GM18909 (cell line): ENCODE results near the gene CDH4.

Experiments
- ATAC-seq: cut with Tn5 transposase; IDR thresholded peaks from one replicate; pipeline ENCODE4 v1.9.1; 2021; ENCODE audit warnings: mild to moderate bottlenecking; ENCODE audit not compliant: unreplicated experiment, poor library complexity

Gene CDH4

DNA sequence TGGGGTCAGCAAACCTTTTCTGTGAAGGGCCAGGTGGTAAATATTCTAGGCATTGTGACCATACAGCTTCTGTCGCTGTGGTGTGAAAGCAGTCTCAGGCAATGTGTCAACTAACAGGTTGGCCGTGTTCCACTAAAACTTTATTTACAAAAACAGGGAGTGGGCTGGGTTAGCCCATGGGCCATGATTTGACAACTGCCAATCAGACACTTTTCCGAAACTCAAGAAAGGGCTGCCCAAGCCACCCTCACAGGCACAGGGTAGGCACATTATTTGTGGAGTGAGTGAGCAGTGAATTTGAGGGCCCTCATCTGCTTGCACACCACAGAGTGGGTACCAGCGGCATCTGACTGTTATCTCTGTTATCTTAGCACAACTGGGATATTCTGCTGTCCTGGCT lies 523.4 kb downstream of the CDH4 start:
- ATAC-seq = no peak

GRCh38 chr20:61776491-61777075 lies 524.5 kb downstream of the CDH4 start:
- ATAC-seq = no peak

DNA sequence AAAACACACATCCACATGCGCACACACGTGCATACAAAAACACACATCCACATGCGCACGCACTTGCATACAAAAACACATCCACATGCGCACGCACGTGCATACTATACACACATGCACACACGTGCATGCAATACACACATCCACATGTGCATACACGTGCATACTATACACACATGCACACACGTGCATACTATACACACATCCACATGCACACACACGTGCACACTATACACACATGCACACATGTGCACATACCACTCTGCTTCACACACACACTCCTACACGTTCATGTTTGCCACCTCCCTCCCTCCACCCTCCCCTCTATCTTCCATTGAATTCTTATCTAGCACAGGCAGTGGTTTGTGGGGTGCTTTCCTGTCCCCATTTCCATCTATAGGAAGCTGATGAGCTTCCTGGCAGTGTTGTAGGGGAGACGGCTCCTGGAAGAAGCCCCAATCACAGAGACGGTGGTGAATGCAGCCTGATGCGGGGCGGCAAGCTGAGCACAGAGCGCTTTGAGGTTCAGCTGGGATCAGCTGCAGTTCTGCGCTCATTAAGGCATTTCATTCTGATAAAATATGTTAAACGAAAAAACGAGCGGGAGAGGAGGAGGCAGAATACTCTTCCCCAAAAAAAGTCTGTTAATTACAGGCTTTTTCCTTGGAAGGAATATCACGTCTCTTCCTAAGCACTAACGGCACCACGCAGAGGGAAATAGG lies 525.9 kb downstream of the CDH4 start:
- ATAC-seq = no peak

GRCh38 chr20:61778495-61778863 lies 526.4 kb downstream of the CDH4 start:
- no peak for ATAC-seq

DNA sequence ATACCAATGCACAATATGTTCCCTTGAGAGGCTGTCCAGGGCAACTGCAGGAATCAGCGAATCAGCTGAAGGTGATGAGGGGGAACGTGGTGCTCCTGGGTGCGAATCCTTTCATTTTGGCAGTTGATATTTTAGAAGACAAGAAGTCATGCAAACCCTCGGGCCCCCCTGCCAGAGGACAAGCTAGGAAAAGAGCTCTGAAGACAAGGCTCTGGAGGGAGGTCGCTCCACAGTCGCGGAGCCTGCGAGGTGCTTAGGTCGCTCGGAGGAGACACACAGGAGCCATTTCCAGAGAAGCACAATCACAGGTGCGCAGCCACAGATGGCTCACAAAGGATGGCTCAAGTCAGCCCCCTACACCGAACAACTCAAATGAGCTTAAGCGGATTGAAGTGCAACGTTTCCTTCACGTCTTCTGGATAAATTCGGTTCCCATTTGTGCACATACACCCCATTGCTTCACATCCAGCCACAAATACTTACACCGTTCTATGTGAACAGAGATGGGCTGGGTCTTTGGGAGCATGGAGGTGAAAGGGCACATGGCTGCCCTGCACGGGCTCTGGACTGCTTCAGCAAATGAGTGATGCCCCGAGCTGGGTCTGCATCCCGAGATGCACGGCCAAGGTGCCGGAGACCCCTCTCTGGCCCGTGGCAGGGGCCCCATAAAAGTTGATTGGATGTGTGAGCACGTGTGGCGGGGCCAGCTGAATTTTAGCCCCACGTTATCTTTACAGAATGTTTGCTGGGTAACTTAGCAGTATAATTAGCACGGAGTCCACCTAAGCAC lies 527.3 kb downstream of the CDH4 start:
- ATAC-seq = no peak

DNA sequence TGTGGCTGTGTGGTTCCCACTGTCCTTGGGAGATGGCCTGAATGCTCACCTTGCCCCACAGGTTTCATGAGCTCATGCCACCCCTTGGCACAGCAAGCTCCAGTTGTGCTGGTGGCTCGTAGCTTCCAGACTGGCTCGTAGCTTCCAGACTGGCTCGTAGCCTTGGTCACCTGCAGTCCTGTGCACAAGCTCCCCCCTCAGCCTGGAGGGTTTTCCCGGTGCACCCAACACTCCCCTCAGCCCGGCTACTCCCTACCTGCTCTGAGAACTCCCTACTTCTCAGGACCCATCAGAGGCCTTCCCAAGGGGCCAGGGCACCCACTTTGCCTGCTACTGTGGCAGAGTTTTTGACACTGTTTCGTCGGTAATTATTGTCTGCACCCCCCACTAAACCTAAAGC lies 528.0 kb downstream of the CDH4 start:
- no peak for ATAC-seq

DNA sequence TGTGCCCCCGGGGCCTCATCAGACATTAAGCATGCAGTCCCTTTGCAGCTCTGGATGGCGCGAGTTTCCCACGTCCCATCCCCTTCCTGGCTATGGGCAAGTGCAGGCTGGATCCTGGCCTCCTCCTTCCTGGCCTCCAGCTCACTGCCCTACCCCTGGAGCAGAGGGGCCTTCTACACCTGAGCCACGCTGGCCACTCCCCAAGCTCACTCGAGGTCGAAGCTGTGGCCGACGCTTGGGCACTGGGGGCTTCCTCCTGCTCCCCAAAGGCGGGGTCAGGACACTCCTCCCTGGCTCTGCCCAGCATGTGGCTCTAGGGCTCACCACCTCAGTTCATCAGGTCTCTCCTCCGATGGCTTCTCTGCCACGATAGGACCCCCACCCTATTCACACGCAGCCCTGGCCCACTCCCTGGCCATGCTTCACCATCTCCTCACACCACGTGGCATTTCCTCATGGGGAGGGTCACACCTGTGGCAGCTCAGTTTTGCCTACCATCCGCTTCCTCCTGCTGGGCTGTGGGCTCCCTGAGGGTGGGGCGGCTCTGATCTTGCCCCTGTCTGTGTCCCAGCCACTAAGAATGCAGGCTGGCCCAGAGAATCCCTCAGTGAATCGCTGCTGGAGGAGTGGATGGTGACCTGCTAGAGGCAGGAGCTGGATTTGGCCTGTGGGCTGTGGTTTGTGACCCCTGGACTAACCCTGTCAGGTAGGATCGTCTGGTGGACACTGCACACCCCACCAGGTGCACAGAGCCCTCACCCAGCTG lies 532.9 kb downstream of the CDH4 start:
- no peak for ATAC-seq

- no peak for ATAC-seq
Measured at GRCh38 chr20:61785567-61785816, 533.4 kb downstream of the CDH4 start.

DNA sequence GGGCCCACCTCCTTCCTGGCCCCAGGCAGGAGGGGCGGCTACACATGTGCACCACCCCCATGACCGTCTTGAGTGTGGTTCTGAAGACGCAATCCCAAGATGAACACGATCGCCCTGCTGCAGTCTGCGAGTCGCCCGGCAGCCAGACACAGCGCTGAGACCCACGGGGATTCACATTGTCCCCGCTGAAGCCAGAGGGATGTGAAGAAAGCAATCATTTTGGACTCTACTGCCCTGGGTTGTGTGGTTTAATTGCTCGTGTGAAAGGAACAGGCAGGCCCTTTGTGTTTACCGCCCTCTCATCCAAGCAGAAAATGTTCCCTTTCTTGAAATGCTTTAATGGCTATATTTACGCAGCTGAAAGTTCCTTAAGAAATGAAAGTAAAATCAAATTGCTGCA lies 534.2 kb downstream of the CDH4 start:
- ATAC-seq = no peak

DNA sequence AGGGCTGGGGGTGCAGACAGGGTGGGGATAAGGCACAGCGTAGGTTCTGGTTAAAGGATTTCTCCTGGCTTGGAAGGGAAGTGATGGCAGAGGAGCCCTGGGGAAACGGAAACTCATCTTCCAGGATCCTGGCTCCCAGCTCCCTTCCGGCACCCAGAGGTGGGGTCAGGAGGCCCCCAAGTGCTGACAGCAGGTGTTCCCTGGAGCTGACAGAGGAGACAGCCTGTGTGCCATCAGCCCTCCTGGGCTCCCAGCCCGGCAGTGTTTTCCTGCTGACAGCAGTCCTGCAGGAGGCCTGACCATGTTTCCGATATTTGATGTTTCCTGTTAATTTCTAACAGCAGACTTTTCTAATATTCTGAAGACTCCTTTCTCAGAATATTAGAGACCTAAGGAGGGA lies 536.3 kb downstream of the CDH4 start:
- no peak for ATAC-seq

DNA sequence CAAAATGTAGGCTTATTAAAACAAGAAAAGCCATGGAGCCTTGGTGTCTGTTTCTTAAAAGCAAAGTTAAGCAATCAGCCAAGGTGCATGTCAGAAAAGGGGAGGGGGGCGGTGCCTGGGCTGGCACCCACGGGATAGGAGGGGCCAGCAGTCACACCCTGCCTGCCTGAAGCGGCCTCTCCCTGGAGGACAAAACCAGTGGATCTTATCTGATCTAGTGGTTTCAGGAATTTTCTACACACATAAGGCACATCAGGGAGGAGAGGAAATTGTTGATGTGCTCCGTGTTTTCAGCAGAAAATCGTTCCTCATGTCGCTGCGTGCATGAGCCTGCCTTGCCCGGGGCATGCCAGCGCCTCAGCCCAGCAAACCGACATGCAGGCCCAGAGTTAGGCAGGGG lies 537.3 kb downstream of the CDH4 start:
- ATAC-seq = no peak

DNA sequence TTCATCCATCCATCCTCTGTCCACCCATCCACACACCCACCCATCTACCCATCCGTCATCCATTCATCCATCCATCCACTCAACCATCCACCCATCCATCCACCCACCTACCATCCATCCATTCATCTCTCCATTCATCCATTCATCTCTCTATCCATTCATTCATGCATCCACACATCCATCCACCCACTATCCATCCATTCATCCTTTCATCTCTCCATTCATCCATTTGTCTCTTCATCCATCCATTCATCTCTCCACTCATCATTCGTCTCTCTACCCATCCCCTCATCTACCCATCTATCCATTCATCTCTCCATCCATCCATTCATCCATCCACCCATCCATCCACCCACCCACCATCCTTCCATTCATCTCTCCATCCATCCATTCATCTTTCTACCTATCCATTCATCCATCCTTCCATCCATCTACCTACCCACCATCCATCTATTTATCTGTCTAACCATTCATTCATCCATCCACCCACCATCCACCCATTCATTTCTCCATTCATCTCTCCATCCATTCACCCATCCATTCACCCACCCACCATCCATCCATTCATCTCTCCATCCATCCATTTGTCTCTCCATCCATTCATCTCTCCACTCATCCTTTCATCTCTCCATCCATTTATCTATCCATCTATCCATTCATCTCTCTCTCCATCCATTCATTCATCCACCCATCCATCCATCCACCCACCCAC lies 538.2 kb downstream of the CDH4 start:
- no peak for ATAC-seq

DNA sequence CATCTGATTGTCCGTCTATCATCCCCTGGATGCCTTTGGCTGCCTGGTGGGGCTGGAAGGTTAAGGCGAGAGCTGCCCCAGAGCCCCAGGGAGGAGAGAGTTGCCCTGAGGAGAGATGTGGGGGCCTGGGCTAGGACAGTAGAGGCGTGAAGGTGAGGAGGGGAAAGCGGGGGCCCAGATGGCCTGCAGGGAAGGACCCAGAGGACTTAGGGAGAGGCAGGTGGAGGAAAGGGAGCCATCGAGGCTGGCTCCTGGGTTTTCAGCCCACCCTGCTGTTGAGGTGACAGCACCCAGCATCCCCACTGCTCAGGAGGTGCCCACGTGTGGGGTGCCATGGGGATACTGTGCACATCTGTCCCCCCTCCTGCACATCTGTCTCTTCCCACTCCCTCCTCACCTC lies 539.9 kb downstream of the CDH4 start:
- no peak for ATAC-seq

DNA sequence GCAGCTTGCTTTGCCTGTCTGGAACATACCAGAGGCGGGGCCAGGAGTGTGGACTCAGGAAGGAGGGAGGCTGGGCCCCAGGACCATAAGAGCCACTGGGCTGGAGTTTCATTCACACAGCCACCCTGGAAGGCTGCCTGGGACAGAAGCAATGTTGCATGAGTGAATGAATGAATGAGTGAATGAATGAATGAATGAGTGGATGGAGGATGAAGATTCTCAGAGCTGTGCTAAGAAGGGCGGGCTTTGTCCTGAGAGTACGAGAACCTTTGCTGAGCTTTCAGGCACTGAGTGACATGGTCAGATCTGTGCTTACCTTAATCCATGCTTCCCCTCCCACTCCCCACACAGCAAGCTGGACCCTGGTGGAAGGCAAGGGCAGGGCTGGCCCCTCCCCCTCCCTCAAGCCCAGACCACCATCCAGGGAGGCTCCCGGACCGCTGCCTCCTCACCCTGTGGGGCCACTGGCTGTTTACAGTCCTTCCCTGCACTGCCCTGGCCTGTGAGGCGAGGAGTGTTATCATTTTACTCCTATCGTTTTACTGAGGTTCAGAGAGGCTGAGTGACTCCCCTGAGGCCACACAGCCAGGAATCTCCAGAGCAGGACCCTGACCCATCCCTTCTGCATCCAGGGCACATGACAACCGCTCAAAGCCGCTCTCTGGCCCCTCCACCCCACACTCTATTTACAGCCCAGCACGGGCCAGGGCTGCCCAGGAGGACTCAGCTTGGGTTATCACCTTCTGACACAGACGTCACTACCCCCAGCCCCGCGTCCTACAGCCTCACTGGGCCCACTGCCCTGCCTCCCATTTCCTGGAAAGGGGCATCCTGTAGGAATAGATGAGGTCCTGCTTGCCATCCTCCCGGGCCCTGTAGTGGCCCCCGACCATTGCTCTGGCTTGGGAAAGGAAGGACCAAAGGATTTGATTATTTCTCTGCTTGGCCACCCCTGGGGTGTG lies 543.9 kb downstream of the CDH4 start:
- ATAC-seq = no peak

DNA sequence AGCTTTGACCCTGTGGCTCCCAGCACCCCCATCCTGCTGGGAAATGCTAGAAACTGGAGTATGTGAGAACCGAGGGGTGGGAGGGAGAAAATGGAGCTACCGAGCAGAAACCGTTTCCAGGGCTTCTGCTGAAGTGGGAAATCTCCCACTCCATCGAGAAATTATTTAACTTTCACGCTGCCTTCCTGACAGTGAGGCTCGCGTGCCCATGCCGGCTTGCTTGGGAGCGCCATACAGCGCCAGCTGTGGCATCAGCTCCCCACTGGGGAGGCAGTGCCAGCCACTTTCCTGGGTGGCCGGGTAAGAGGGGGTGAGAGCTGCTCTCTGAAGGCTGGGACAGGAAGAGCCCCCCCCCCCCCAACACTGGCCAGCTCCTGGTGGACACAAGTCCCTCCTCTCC lies 544.7 kb downstream of the CDH4 start:
- no peak for ATAC-seq

- ATAC-seq = no peak
Measured at GRCh38 chr20:61797200-61797599, 545.1 kb downstream of the CDH4 start.

DNA sequence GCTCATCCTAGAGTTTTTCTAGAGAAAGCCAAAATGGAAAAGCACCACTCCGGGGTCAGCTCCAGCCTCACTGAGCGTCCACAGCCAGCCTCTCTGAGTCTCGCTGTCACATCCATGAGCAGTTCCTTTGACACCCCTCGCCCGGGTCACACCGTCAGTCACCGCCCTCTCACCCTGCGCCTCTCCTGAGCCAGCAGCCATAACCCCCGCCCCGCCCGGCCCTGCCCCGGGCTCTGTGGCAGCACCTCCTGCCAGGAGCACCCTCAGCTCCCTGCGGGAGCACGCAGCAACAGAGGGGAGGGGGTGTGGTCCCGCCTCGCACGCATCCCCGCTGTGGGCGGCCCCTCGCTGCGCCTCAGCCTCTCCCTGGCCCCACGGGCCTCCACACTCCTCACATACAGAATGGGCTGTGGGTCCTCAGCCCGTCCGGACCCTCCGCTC lies 545.9 kb downstream of the CDH4 start:
- ATAC-seq = no peak

DNA sequence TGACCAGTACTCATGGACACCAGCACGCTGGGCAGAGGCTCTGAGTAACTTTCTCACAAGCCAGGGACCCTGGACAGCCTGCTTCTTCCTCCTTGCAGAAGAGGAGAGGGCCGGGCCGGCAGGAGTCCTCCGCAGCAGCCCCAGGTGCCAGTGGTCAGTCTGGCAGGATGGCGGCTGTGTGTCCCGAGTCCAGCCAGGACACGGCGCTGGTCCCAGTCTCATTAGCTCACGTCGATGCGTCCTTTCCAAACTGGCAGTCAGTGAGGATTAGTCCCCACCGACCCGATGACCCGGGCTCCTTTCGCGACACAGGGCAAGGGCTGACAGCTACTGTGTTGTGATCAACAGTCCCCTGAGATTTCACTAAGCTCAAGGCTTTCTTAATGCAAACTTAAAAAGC lies 546.6 kb downstream of the CDH4 start:
- ATAC-seq = no peak

- ATAC-seq = no peak
Measured at GRCh38 chr20:61799394-61799923, 547.4 kb downstream of the CDH4 start.
